OCI-LY7 (cell line): Measurements from ENCODE around the gene CRACDL. TPM values are rescaled to one million over a fixed set of nuclear protein-coding genes. Genes with fewer than 3 reads are reported as not detected.

ENCODE experiments used
- BruUV-seq: library from RNA; stranded (reverse); fragments of 400-500 nt; replicated peaks from 2 replicates; lab custom pipeline; 2021; lab: Mats Ljungman, UMichigan
- CTCF ChIA-PET: fragments of 300-600 bp; sonication (Branson Sonifier 250); formaldehyde crosslinking; loops from one replicate; lab custom pipeline; 2022; ENCODE audit warnings: antibody characterized with exemption; ENCODE audit not compliant: unreplicated experiment; lab: Charles Lee
- POLR2A ChIA-PET: fragments of 300-600 bp; sonication (Branson Sonifier 250); formaldehyde crosslinking; loops from one replicate; lab custom pipeline; 2022; ENCODE audit warnings: antibody characterized with exemption; lab: Charles Lee
- DNase-seq: peaks from one replicate; pipeline ENCODE4 v3.0.0-alpha.2; 2015; ENCODE audit warnings: low spot score
- H2AFZ ChIP-seq: fragments of 200-600 bp; sonication (generic), shearing (Covaris generic); 2 replicates; pipeline ENCODE4 v1.6.1; 2014; ENCODE audit warnings: mild to moderate bottlenecking, antibody characterized with exemption, low read length, moderate library complexity
- H3K27ac ChIP-seq: fragments of 200-600 bp; sonication (generic); 2 replicates; pipeline ENCODE4 v1.5.1; 2014; ENCODE audit warnings: mixed run types, low read depth, mild to moderate bottlenecking, moderate library complexity, low read length, inconsistent platforms; ENCODE audit not compliant: poor library complexity, severe bottlenecking
- H3K36me3 ChIP-seq: fragments of 200-600 bp; sonication (generic); 2 replicates; pipeline ENCODE4 v1.6.1; 2014; ENCODE audit warnings: mild to moderate bottlenecking, antibody characterized with exemption, low read length, moderate library complexity, mixed read lengths; ENCODE audit not compliant: insufficient read depth
- H3K4me1 ChIP-seq: fragments of 200-600 bp; sonication (generic); 2 replicates; pipeline ENCODE4 v1.5.1; 2014; ENCODE audit warnings: mild to moderate bottlenecking, low read length; ENCODE audit not compliant: insufficient read depth, poor library complexity, severe bottlenecking
- H3K4me2 ChIP-seq: fragments of 200-600 bp; sonication (generic); 2 replicates; pipeline ENCODE4 v1.6.1; 2014; ENCODE audit warnings: mild to moderate bottlenecking, low read length
- H3K4me3 ChIP-seq: fragments of 200-600 bp; sonication (generic); 2 replicates; pipeline ENCODE4 v1.5.1; 2014; ENCODE audit warnings: mild to moderate bottlenecking, low read depth, low read length; ENCODE audit not compliant: poor library complexity, severe bottlenecking
- H3K79me2 ChIP-seq: fragments of 200-600 bp; sonication (generic); 2 replicates; pipeline ENCODE4 v1.6.1; 2016; ENCODE audit warnings: low read depth, mild to moderate bottlenecking, low read length, moderate library complexity, mixed read lengths; ENCODE audit not compliant: insufficient read depth
- H3K9me2 ChIP-seq: fragments of 200-600 bp; sonication (generic); 2 replicates; pipeline ENCODE4 v1.6.1; 2016; ENCODE audit warnings: mild to moderate bottlenecking, low read length, mixed read lengths; ENCODE audit not compliant: insufficient read depth
- H3K9me3 ChIP-seq: fragments of 200-600 bp; sonication (generic); 2 replicates; pipeline ENCODE4 v1.6.1; 2014; ENCODE audit warnings: mild to moderate bottlenecking, mixed run types, low read length, mixed read lengths
- H4K20me1 ChIP-seq: fragments of 200-600 bp; sonication (generic); 2 replicates; pipeline ENCODE4 v1.6.1; 2014; ENCODE audit warnings: mild to moderate bottlenecking, antibody characterized with exemption, low read length, moderate library complexity, mixed read lengths; ENCODE audit not compliant: insufficient read depth
- CTCF ChIP-seq: fragments of 200-600 bp; sonication (generic); conservative IDR thresholded peaks from 2 replicates; pipeline ENCODE4 v1.5.1; 2014; ENCODE audit warnings: mild to moderate bottlenecking, antibody characterized with exemption, low read length, moderate library complexity, mixed read lengths
- EZH2phosphoT487 ChIP-seq: fragments of 200-600 bp; sonication (generic); IDR thresholded peaks from 2 replicates; pipeline ENCODE4 v1.6.1; 2018; ENCODE audit warnings: low read depth, borderline replicate concordance, mild to moderate bottlenecking, mixed run types, antibody characterized with exemption, low read length, moderate library complexity, mixed read lengths
- intact Hi-C: fragments of 100-400 bp; cut with micrococcal nuclease; formaldehyde crosslinking; loops from one replicate; pipeline ENCODE4 v1.10.0; 2022; ENCODE audit not compliant: unreplicated experiment
- total RNA-seq, 2 experiments: library from RNA; depleted of rRNA in 1 of 2; stranded (reverse); fragments of >200 nt in 1 of 2; shearing (Covaris generic) in 1 of 2; gene quantifications; 2 replicates each; pipeline ENCODE4 v1.2.3, GENCODE V29; 2014 to 2022

The CRACDL gene
- total RNA-seq, 2 experiments from 2014 or later, result 0.03 to 0.13 TPM

- intact Hi-C loops, result no loop called here
- no peak overlapping the region for H3K27ac ChIP-seq
- no peaks in the 10 kb centered on the region for H3K4me1 ChIP-seq
- ChIA-PET POLR2A (no interaction called here), CTCF (no interaction called here)
- TF ChIP-seq EZH2phosphoT487 (no peak), CTCF (no peak)
- H3K79me2 ChIP-seq, result no peaks in the 10 kb centered on the region
- DNase-seq, result no peak
- H3K36me3 ChIP-seq, result no peaks in the 10 kb centered on the region
- H3K9me3 ChIP-seq, result no peaks in the 10 kb centered on the region
- no peak overlapping the region for H3K4me2 ChIP-seq
- H3K9me2 ChIP-seq, result no peaks in the 10 kb centered on the region
- H3K4me3 ChIP-seq, result no peak overlapping the region
- no peaks in the 10 kb centered on the region for H4K20me1 ChIP-seq
- H2AFZ ChIP-seq, result no peak overlapping the region
- BruUV-seq, result no TSS peak
Observed at GRCh38 chr2:98849113-98849512, 86.9 kb downstream of the CRACDL start.

GRCh38 chr2:98847853-98848252 is 88.2 kb downstream of the CRACDL start:
- ChIA-PET CTCF (no interaction called here), POLR2A (no interaction called here)
- no peaks in the 10 kb centered on the region for H3K79me2 ChIP-seq
- no peaks in the 10 kb centered on the region for H3K4me1 ChIP-seq
- BruUV-seq, result no TSS peak
- H3K9me2 ChIP-seq, result no peaks in the 10 kb centered on the region
- H3K4me3 ChIP-seq, result no peak overlapping the region
- no peaks in the 10 kb centered on the region for H3K9me3 ChIP-seq
- intact Hi-C loops, result no loop called here
- no peak overlapping the region for H2AFZ ChIP-seq
- no peak overlapping the region for H3K27ac ChIP-seq
- H3K36me3 ChIP-seq, result no peaks in the 10 kb centered on the region
- H3K4me2 ChIP-seq, result no peak overlapping the region
- no peak for TF ChIP-seq CTCF
- no peak for TF ChIP-seq EZH2phosphoT487
- H4K20me1 ChIP-seq, result no peaks in the 10 kb centered on the region
- no peak for DNase-seq

GRCh38 chr2:98846041-98846440 is 90.0 kb downstream of the CRACDL start:
- intact Hi-C loops, result no loop called here
- no peak overlapping the region for H3K27ac ChIP-seq
- DNase-seq, result no peak
- H3K36me3 ChIP-seq, result no peaks in the 10 kb centered on the region
- no peaks in the 10 kb centered on the region for H3K9me2 ChIP-seq
- H4K20me1 ChIP-seq, result no peaks in the 10 kb centered on the region
- H2AFZ ChIP-seq, result no peak overlapping the region
- CTCF ChIA-PET, result no interaction called here
- BruUV-seq, result no TSS peak
- no peaks in the 10 kb centered on the region for H3K9me3 ChIP-seq
- no peak for TF ChIP-seq EZH2phosphoT487
- TF ChIP-seq CTCF, result no peak
- H3K4me1 ChIP-seq, result no peaks in the 10 kb centered on the region
- no peak overlapping the region for H3K4me3 ChIP-seq
- POLR2A ChIA-PET, result interaction anchor here (0.6 kb wide), 1 partner anchor 758 kb away, joined by 3 read pairs; no protein-coding TSS in a partner anchor
- H3K79me2 ChIP-seq, result no peaks in the 10 kb centered on the region
- no peak overlapping the region for H3K4me2 ChIP-seq
